ENCODE data around the gene CACNA2D4. TPM values are rescaled to one million over a fixed set of nuclear protein-coding genes. Genes with fewer than 3 reads are reported as not detected.

Gene CACNA2D4
- total RNA-seq, 4 donors from 2014 or later = 0.27 to 3.1 (median 0.92) TPM

- H3K4me3 ChIP-seq = no peak overlapping the region
- 91 to 94% methylated on average over 3 to 16 of the region's 17 CpGs for WGBS, 2 donors
- H3K36me3 ChIP-seq = no peaks in the 10 kb centered on the region
- intact Hi-C loops (cut with DNase I) = no loop called here
- H3K9me3 ChIP-seq = no peaks in the 10 kb centered on the region
- peaks cover 0 to 8% (median 0%) of the 10 kb centered on the region in 3 donors for H3K4me1 ChIP-seq
- no peak overlapping the region for H3K27ac ChIP-seq
- DNase-seq = no peak
- peaks cover 0 to 14% (median 0%) of the 10 kb centered on the region in 4 donors for H3K27me3 ChIP-seq
- no peak for TF ChIP-seq POLR2A (IDR thresholded peaks at IDR 0.05)
- TF ChIP-seq CTCF (IDR thresholded peaks at IDR 0.05) = no peak
Observed at GRCh38 chr12:1914114-1914911, 4.1 kb downstream of the CACNA2D4 start.

- WGBS, 2 donors = 71 to 88% methylated on average over 3 to 4 of the region's 12 CpGs
- DNase-seq = no peak
- Histone ChIP-seq H3K9me3 (no peaks in the 10 kb centered on the region), H3K4me3 (no peak overlapping the region), H3K4me1 (peaks cover 0 to 8% (median 0%) of the 10 kb centered on the region in 3 donors), H3K36me3 (no peaks in the 10 kb centered on the region), H3K27ac (no peak overlapping the region), H3K27me3 (peaks cover 0 to 21% (median 0%) of the 10 kb centered on the region in 4 donors)
- intact Hi-C loops (cut with DNase I) = no loop called here
- TF ChIP-seq POLR2A (IDR thresholded peaks at IDR 0.05) (no peak), CTCF (IDR thresholded peaks at IDR 0.05) (no peak)
Observed at GRCh38 chr12:1913377-1914113, 4.9 kb downstream of the CACNA2D4 start.

- intact Hi-C loops (cut with DNase I) = no loop called here
- 86 to 88% methylated on average over 8 to 10 of the region's 18 CpGs for WGBS, 2 donors
- no peak for DNase-seq
Observed at GRCh38 chr12:1912580-1913376, 5.7 kb downstream of the CACNA2D4 start.

More at GRCh38 chr12:1912580-1913376, 5.7 kb downstream of the CACNA2D4 start:
- Histone ChIP-seq H3K27ac (no peak overlapping the region), H3K4me1 (peaks cover 0 to 14% (median 5%) of the 10 kb centered on the region in 3 donors), H3K4me3 (no peak overlapping the region), H3K9me3 (no peaks in the 10 kb centered on the region), H3K27me3 (peaks cover 0 to 29% (median 0%) of the 10 kb centered on the region in 4 donors), H3K36me3 (no peaks in the 10 kb centered on the region)
- TF ChIP-seq POLR2A (IDR thresholded peaks at IDR 0.05) = no peak
- TF ChIP-seq CTCF (IDR thresholded peaks at IDR 0.05) = no peak
